Neuron (in vitro differentiated cells): Measurements from ENCODE around the gene UNC5B.

Experiments used
- H2AFZ ChIP-seq: one replicate; pipeline ENCODE4 v1.6.1; 2013; ENCODE audit warnings: low read depth, mild to moderate bottlenecking, inconsistent platforms, low read length, moderate library complexity
- H3K27me3 ChIP-seq: one replicate; pipeline ENCODE4 v1.6.1; 2013; ENCODE audit warnings: low read length; ENCODE audit not compliant: insufficient read depth
- H3K36me3 ChIP-seq: one replicate; pipeline ENCODE4 v1.6.1; 2013; ENCODE audit warnings: low read length; ENCODE audit not compliant: insufficient read depth
- H3K4me1 ChIP-seq: one replicate; pipeline ENCODE4 v1.6.1; 2013; ENCODE audit warnings: low read length; ENCODE audit not compliant: insufficient read depth
- H3K4me3 ChIP-seq: 2 replicates; pipeline ENCODE4 v1.5.1; 2013; ENCODE audit warnings: mild to moderate bottlenecking, low read length, moderate library complexity
- H3K9me3 ChIP-seq: one replicate; pipeline ENCODE4 v1.6.1; 2013; ENCODE audit warnings: low read length

UNC5B gene

GRCh38 chr10:71342573-71343391 is 130.4 kb downstream of the UNC5B start:
- no peak overlapping the region for H3K4me3 ChIP-seq
- H3K27me3 ChIP-seq, result no peaks in the 10 kb centered on the region
- H3K9me3 ChIP-seq, result no peaks in the 10 kb centered on the region
- no peaks in the 10 kb centered on the region for H3K36me3 ChIP-seq
- no peak overlapping the region for H2AFZ ChIP-seq
- H3K4me1 ChIP-seq, result peaks cover 52% of the 10 kb centered on the region

GRCh38 chr10:71343392-71343773 is 131.0 kb downstream of the UNC5B start:
- H3K4me1 ChIP-seq, result peaks cover 52% of the 10 kb centered on the region
- H3K27me3 ChIP-seq, result no peaks in the 10 kb centered on the region
- H3K36me3 ChIP-seq, result no peaks in the 10 kb centered on the region
- no peaks in the 10 kb centered on the region for H3K9me3 ChIP-seq
- no peak overlapping the region for H2AFZ ChIP-seq
- no peak overlapping the region for H3K4me3 ChIP-seq

GRCh38 chr10:71344154-71344925 is 132.0 kb downstream of the UNC5B start:
- Histone ChIP-seq H3K4me3 (no peak overlapping the region), H3K4me1 (peaks cover 52% of the 10 kb centered on the region)

GRCh38 chr10:71344993-71345480 is 132.7 kb downstream of the UNC5B start:
- no peaks in the 10 kb centered on the region for H3K9me3 ChIP-seq
- peak overlapping the region; percentile 1 for H2AFZ ChIP-seq
- no peaks in the 10 kb centered on the region for H3K36me3 ChIP-seq
- peaks cover 52% of the 10 kb centered on the region for H3K4me1 ChIP-seq
- H3K4me3 ChIP-seq, result no peak overlapping the region
- H3K27me3 ChIP-seq, result no peaks in the 10 kb centered on the region

More at GRCh38 chr10:71344154-71344925, 132.0 kb downstream of the UNC5B start:
- no peak overlapping the region for H2AFZ ChIP-seq
- no peaks in the 10 kb centered on the region for H3K9me3 ChIP-seq
- H3K27me3 ChIP-seq, result no peaks in the 10 kb centered on the region
- H3K36me3 ChIP-seq, result no peaks in the 10 kb centered on the region

GRCh38 chr10:71345694-71346093 is 133.3 kb downstream of the UNC5B start:
- H3K9me3 ChIP-seq, result no peaks in the 10 kb centered on the region
- H2AFZ ChIP-seq, result no peak overlapping the region
- peaks cover 52% of the 10 kb centered on the region for H3K4me1 ChIP-seq
- H3K4me3 ChIP-seq, result no peak overlapping the region
- H3K36me3 ChIP-seq, result no peaks in the 10 kb centered on the region
- no peaks in the 10 kb centered on the region for H3K27me3 ChIP-seq

- peaks cover 43% of the 10 kb centered on the region for H3K4me1 ChIP-seq
- no peaks in the 10 kb centered on the region for H3K36me3 ChIP-seq
- no peak overlapping the region for H3K4me3 ChIP-seq
- H3K9me3 ChIP-seq, result no peaks in the 10 kb centered on the region
- no peak overlapping the region for H2AFZ ChIP-seq
- H3K27me3 ChIP-seq, result no peaks in the 10 kb centered on the region
Measured at GRCh38 chr10:71346731-71347130, 134.4 kb downstream of the UNC5B start.

GRCh38 chr10:71347587-71348395 is 135.4 kb downstream of the UNC5B start:
- peaks cover 33% of the 10 kb centered on the region for H3K4me1 ChIP-seq
- no peaks in the 10 kb centered on the region for H3K36me3 ChIP-seq
- no peak overlapping the region for H3K4me3 ChIP-seq
- no peaks in the 10 kb centered on the region for H3K27me3 ChIP-seq
- no peaks in the 10 kb centered on the region for H3K9me3 ChIP-seq
- no peak overlapping the region for H2AFZ ChIP-seq

GRCh38 chr10:71348850-71349249 is 136.5 kb downstream of the UNC5B start:
- Histone ChIP-seq H3K4me1 (peaks cover 22% of the 10 kb centered on the region), H3K27me3 (no peaks in the 10 kb centered on the region), H3K36me3 (no peaks in the 10 kb centered on the region), H2AFZ (no peak overlapping the region), H3K4me3 (no peak overlapping the region), H3K9me3 (no peaks in the 10 kb centered on the region)

GRCh38 chr10:71349406-71349805 is 137.0 kb downstream of the UNC5B start:
- Histone ChIP-seq H3K36me3 (no peaks in the 10 kb centered on the region), H3K4me1 (peaks cover 16% of the 10 kb centered on the region), H2AFZ (no peak overlapping the region), H3K4me3 (no peak overlapping the region), H3K9me3 (no peaks in the 10 kb centered on the region), H3K27me3 (no peaks in the 10 kb centered on the region)

GRCh38 chr10:71351087-71351486 is 138.7 kb downstream of the UNC5B start:
- H3K36me3 ChIP-seq, result no peaks in the 10 kb centered on the region
- H3K4me3 ChIP-seq, result no peak overlapping the region
- H3K27me3 ChIP-seq, result no peaks in the 10 kb centered on the region
- H2AFZ ChIP-seq, result no peak overlapping the region
- no peaks in the 10 kb centered on the region for H3K9me3 ChIP-seq
- H3K4me1 ChIP-seq, result no peaks in the 10 kb centered on the region

GRCh38 chr10:71351628-71352319 is 139.4 kb downstream of the UNC5B start:
- Histone ChIP-seq H2AFZ (no peak overlapping the region), H3K9me3 (no peaks in the 10 kb centered on the region), H3K36me3 (no peaks in the 10 kb centered on the region), H3K4me3 (no peak overlapping the region), H3K4me1 (no peaks in the 10 kb centered on the region), H3K27me3 (no peaks in the 10 kb centered on the region)
